GM12878 (cell line): Measurements from ENCODE around the gene UACA.

ENCODE experiments used
- BACH1 ChIP-seq: fragments of 450-650 bp; IDR thresholded peaks from 2 replicates; pipeline ENCODE4 v1.6.1; 2017; ENCODE audit warnings: mild to moderate bottlenecking, borderline replicate concordance
- CTCF ChIP-seq, 3 experiments: IDR thresholded peaks in 2 of 3; conservative IDR thresholded peaks in 1 of 3; 2 replicates each; pipeline ENCODE4 v1.5.1; 2011; ENCODE audit warnings: low read depth in 3 of 3, low read length in 3 of 3, mild to moderate bottlenecking in 3 of 3, control low read depth in 2 of 3, moderate library complexity in 2 of 3, inconsistent platforms in 1 of 3, mixed read lengths in 1 of 3; ENCODE audit not compliant: control insufficient read depth in 2 of 3, insufficient read depth in 1 of 3; ENCODE audit errors: extremely low read depth in 1 of 3
- FOXM1 ChIP-seq: IDR thresholded peaks from 2 replicates; pipeline ENCODE4 v1.6.1; 2012; ENCODE audit warnings: low read depth, mild to moderate bottlenecking, inconsistent platforms, low read length, moderate library complexity
- HCFC1 ChIP-seq: fragments of 150-350 bp; IDR thresholded peaks from 2 replicates; pipeline ENCODE4 v1.6.1; 2014; ENCODE audit warnings: low read length
- MYC ChIP-seq: IDR thresholded peaks from 2 replicates; pipeline ENCODE4 v1.6.1; 2011; ENCODE audit warnings: mild to moderate bottlenecking, low read length, moderate library complexity, inconsistent platforms; ENCODE audit not compliant: insufficient read depth, insufficient replicate concordance, insufficient read length, severe bottlenecking
- POLR2A ChIP-seq: IDR thresholded peaks from 2 replicates; pipeline ENCODE4 v1.6.1; 2011; ENCODE audit warnings: low read depth, mild to moderate bottlenecking, low read length
- RUNX3 ChIP-seq: IDR thresholded peaks from 2 replicates; pipeline ENCODE4 v1.6.1; 2012; ENCODE audit warnings: low read length, inconsistent platforms
- TCF12 ChIP-seq: IDR thresholded peaks from 2 replicates; pipeline ENCODE4 v1.6.1; 2011; ENCODE audit warnings: low read depth, mild to moderate bottlenecking, low read length
- USF2 ChIP-seq: IDR thresholded peaks from 2 replicates; pipeline ENCODE4 v1.6.1; 2011; ENCODE audit warnings: low read depth, low read length, improper control_type of control experiment, borderline replicate concordance
- YY1 ChIP-seq: IDR thresholded peaks from 2 replicates; pipeline ENCODE4 v1.6.1; 2011; ENCODE audit warnings: low read depth, mild to moderate bottlenecking, low read length
- ZNF24 ChIP-seq: fragments of 450-650 bp; IDR thresholded peaks from 2 replicates; pipeline ENCODE4 v1.6.1; 2017; ENCODE audit warnings: antibody characterized with exemption, mild to moderate bottlenecking
- TF ChIP-seq, protein P1 (sequence below): IDR thresholded peaks from 2 replicates; pipeline ENCODE4 v1.6.1; 2011; ENCODE audit warnings: mild to moderate bottlenecking, low read depth, low read length, moderate library complexity; ENCODE audit not compliant: insufficient replicate concordance
- TF ChIP-seq, protein P2 (sequence below): IDR thresholded peaks from 2 replicates; pipeline ENCODE4 v1.6.1; 2012; ENCODE audit warnings: improper control_type of control experiment, low read depth, low read length; ENCODE audit not compliant: insufficient replicate concordance

DNA sequence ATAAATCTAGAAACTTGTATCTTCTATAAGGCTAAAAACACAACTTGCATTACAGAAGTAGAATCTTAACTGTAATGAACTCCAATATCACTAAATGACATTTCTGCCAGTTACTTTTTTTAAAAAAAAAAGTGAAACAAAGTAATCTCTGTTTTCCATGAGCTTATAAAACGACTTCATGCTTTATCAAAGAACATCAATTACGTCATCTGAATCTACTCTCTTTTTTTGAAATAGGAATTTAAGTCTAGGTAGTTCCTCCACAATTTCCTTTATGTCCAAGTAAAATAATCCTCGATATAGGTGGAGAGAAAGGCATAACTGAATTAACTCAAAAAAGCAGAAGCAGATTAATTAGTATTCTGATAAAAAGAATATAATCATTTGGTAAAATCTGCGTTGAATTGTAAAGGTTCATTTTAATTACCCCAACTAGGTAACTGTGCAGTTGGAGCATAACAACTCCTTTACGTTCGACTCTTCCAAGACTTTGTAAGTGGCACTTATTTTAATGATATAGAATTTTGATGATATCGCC lies 1.4 kb downstream of the UACA start:
- TF ChIP-seq, protein P1, sequence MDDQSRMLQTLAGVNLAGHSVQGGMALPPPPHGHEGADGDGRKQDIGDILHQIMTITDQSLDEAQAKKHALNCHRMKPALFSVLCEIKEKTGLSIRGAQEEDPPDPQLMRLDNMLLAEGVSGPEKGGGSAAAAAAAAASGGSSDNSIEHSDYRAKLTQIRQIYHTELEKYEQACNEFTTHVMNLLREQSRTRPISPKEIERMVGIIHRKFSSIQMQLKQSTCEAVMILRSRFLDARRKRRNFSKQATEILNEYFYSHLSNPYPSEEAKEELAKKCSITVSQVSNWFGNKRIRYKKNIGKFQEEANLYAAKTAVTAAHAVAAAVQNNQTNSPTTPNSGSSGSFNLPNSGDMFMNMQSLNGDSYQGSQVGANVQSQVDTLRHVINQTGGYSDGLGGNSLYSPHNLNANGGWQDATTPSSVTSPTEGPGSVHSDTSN = no peak
- TF ChIP-seq POLR2A (no peak), USF2 (no peak), MYC (no peak), CTCF (IDR thresholded peaks at IDR 0.05 in 2 of 3, conservative IDR thresholded peaks at IDR 0.05 in 1 of 3; ENCODE audit: control insufficient read depth in 2 of 3, extremely low read depth in 1 of 3, insufficient read depth in 1 of 3, low read depth in 3 of 3, low read length in 3 of 3) (no peak), ZNF24 (no peak), BACH1 (no peak), TCF12 (no peak), RUNX3 (no peak), FOXM1 (no peak), YY1 (no peak), HCFC1 (no peak)
- TF ChIP-seq, protein P2, sequence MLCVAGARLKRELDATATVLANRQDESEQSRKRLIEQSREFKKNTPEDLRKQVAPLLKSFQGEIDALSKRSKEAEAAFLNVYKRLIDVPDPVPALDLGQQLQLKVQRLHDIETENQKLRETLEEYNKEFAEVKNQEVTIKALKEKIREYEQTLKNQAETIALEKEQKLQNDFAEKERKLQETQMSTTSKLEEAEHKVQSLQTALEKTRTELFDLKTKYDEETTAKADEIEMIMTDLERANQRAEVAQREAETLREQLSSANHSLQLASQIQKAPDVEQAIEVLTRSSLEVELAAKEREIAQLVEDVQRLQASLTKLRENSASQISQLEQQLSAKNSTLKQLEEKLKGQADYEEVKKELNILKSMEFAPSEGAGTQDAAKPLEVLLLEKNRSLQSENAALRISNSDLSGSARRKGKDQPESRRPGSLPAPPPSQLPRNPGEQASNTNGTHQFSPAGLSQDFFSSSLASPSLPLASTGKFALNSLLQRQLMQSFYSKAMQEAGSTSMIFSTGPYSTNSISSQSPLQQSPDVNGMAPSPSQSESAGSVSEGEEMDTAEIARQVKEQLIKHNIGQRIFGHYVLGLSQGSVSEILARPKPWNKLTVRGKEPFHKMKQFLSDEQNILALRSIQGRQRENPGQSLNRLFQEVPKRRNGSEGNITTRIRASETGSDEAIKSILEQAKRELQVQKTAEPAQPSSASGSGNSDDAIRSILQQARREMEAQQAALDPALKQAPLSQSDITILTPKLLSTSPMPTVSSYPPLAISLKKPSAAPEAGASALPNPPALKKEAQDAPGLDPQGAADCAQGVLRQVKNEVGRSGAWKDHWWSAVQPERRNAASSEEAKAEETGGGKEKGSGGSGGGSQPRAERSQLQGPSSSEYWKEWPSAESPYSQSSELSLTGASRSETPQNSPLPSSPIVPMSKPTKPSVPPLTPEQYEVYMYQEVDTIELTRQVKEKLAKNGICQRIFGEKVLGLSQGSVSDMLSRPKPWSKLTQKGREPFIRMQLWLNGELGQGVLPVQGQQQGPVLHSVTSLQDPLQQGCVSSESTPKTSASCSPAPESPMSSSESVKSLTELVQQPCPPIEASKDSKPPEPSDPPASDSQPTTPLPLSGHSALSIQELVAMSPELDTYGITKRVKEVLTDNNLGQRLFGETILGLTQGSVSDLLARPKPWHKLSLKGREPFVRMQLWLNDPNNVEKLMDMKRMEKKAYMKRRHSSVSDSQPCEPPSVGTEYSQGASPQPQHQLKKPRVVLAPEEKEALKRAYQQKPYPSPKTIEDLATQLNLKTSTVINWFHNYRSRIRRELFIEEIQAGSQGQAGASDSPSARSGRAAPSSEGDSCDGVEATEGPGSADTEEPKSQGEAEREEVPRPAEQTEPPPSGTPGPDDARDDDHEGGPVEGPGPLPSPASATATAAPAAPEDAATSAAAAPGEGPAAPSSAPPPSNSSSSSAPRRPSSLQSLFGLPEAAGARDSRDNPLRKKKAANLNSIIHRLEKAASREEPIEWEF = no peak
